ENCODE data around the gene C17orf58. TPM values are rescaled to one million over a fixed set of nuclear protein-coding genes. Genes with fewer than 3 reads are reported as not detected.
A peak's percentile ranks its signal among the peaks of the same experiment; 100 is the strongest.

C17orf58 gene
- total and polyA plus RNA-seq, 9 of the 15 experiments (the other 6 are each of a cell fraction or from before 2014, with no cell fraction given), result 8.6 to 37.4 (median 27.6) TPM

GRCh38 chr17:67992548-67993152 is 3.6 kb downstream of the C17orf58 start:
- no peaks in the 10 kb centered on the region for H3K9me1 ChIP-seq (ENCODE audit: control insufficient read depth, insufficient read depth, low read length)
- in situ Hi-C loops (cut with MboI), result no loop called here
- peaks cover 21% of the 10 kb centered on the region for H3K79me2 ChIP-seq (ENCODE audit: control insufficient read depth, insufficient read depth, low read length)
- H3K27me3 ChIP-seq (ENCODE audit: control insufficient read depth in 2 of 2, insufficient read depth in 2 of 2, low read length in 2 of 2), result no peaks in the 10 kb centered on the region
- H3K4me1 ChIP-seq (replicated peaks in 1 of 2; ENCODE audit: control insufficient read depth in 2 of 2, insufficient read depth in 2 of 2, low read length in 2 of 2), result peaks cover 20 to 25% of the 10 kb centered on the region in 2 experiments
- H2AFZ ChIP-seq (ENCODE audit: low read depth, low read length), result peak overlapping the region; percentile 90
- no peaks in the 10 kb centered on the region for H4K20me1 ChIP-seq (replicated peaks; ENCODE audit: control insufficient read depth, insufficient read depth, low read length)
- FAIRE-seq (peak; percentile 26), ATAC-seq (no peak; the same call in 1 of the 3 replicates), DNase-seq (ENCODE audit: extremely low read depth in 1 of 4, low spot score in 3 of 4) (peak in 1 of 4 experiments; percentile 28)
- H3K4me2 ChIP-seq (ENCODE audit: insufficient read depth, low read length), result peak overlapping the region; percentile 90
- CTCF ChIA-PET (ENCODE audit: low intra/inter-chr PET ratio), result no interaction called here
- peak overlapping the region; percentile 71 to 98 for H3K9ac ChIP-seq (ENCODE audit: insufficient read depth in 1 of 2, low read depth in 2 of 2, low read length in 2 of 2)
- BruUV-seq (replicated peaks), result TSS peak; percentile 71
- peak overlapping the region; percentile 94 for H3K27ac ChIP-seq (ENCODE audit: extremely low read depth, low read depth, low read length)
- H3K4me3 ChIP-seq, result peak overlapping the region; percentile 92
- under 1% methylated on average over 18 of the region's 18 CpGs for WGBS (ENCODE audit: insufficient coverage, low coverage, missing lambda C conversion rate)
- no peaks in the 10 kb centered on the region for H3K9me3 ChIP-seq (replicated peaks; ENCODE audit: control insufficient read depth, insufficient read depth, low read depth, low read length)
- intact Hi-C loops (cut with micrococcal nuclease), result no loop called here
- H3K36me3 ChIP-seq (ENCODE audit: control insufficient read depth, insufficient read depth, low read length), result peaks cover 5% of the 10 kb centered on the region; the same call in 1 of the 3 replicates
- POLR2A ChIA-PET, result interaction anchor here (1.0 to 1.4 kb wide), 4 partner anchors 9 to 44 kb away, joined by 3 to 4 read pairs (median 3); no protein-coding TSS in a partner anchor
- no peak for TF ChIP-seq ATF1 (CRISPR knock-in tag; IDR thresholded peaks at IDR 0.05)
- TF ChIP-seq ATF1 (tag; IDR thresholded peaks at IDR 0.05), result 0 out of 2 replicates have a peak, but pooled peaks have one; percentile 28
- 0 out of 2 replicates have a peak, but pooled peaks have one; percentile 20 for TF ChIP-seq MIER1 (IDR thresholded peaks at IDR 0.05; ENCODE audit: low read depth)
- no peak for TF ChIP-seq ATF3 (IDR thresholded peaks at IDR 0.05)
- no peak for TF ChIP-seq ATF3 (CRISPR knock-in tag; conservative IDR thresholded peaks at IDR 0.05)
- TF ChIP-seq ZNF384 (IDR thresholded peaks at IDR 0.05; ENCODE audit: low read depth, low read length), result peak; percentile 44; the same call in 1 of the 2 replicates
- 0 out of 2 replicates have a peak, but pooled peaks have one; percentile 3 for TF ChIP-seq CREM (IDR thresholded peaks at IDR 0.05; ENCODE audit: low read depth)
- TF ChIP-seq EP400 (IDR thresholded peaks at IDR 0.05), result peak; percentile 34; the same call in 1 of the 2 replicates
- no peak for TF ChIP-seq KDM2B (CRISPR knock-in tag; IDR thresholded peaks at IDR 0.05)
- TF ChIP-seq, protein P1, sequence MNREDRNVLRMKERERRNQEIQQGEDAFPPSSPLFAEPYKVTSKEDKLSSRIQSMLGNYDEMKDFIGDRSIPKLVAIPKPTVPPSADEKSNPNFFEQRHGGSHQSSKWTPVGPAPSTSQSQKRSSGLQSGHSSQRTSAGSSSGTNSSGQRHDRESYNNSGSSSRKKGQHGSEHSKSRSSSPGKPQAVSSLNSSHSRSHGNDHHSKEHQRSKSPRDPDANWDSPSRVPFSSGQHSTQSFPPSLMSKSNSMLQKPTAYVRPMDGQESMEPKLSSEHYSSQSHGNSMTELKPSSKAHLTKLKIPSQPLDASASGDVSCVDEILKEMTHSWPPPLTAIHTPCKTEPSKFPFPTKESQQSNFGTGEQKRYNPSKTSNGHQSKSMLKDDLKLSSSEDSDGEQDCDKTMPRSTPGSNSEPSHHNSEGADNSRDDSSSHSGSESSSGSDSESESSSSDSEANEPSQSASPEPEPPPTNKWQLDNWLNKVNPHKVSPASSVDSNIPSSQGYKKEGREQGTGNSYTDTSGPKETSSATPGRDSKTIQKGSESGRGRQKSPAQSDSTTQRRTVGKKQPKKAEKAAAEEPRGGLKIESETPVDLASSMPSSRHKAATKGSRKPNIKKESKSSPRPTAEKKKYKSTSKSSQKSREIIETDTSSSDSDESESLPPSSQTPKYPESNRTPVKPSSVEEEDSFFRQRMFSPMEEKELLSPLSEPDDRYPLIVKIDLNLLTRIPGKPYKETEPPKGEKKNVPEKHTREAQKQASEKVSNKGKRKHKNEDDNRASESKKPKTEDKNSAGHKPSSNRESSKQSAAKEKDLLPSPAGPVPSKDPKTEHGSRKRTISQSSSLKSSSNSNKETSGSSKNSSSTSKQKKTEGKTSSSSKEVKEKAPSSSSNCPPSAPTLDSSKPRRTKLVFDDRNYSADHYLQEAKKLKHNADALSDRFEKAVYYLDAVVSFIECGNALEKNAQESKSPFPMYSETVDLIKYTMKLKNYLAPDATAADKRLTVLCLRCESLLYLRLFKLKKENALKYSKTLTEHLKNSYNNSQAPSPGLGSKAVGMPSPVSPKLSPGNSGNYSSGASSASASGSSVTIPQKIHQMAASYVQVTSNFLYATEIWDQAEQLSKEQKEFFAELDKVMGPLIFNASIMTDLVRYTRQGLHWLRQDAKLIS (CRISPR knock-in tag; IDR thresholded peaks at IDR 0.05), result 0 out of 2 replicates have a peak, but pooled peaks have one; percentile 40
- TF ChIP-seq WHSC1 (IDR thresholded peaks at IDR 0.05; ENCODE audit: low read length), result no peak
- no peak for TF ChIP-seq DMBX1 (CRISPR knock-in tag; IDR thresholded peaks at IDR 0.05; ENCODE audit: borderline replicate concordance)
- TF ChIP-seq, protein P2, sequence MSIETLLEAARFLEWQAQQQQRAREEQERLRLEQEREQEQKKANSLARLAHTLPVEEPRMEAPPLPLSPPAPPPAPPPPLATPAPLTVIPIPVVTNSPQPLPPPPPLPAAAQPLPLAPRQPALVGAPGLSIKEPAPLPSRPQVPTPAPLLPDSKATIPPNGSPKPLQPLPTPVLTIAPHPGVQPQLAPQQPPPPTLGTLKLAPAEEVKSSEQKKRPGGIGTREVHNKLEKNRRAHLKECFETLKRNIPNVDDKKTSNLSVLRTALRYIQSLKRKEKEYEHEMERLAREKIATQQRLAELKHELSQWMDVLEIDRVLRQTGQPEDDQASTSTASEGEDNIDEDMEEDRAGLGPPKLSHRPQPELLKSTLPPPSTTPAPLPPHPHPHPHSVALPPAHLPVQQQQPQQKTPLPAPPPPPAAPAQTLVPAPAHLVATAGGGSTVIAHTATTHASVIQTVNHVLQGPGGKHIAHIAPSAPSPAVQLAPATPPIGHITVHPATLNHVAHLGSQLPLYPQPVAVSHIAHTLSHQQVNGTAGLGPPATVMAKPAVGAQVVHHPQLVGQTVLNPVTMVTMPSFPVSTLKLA (conservative IDR thresholded peaks at IDR 0.05), result peak in 1 of 2 experiments; percentile 31; a peak in 1 of 4 replicates
- TF ChIP-seq ZNF133 (CRISPR knock-in tag; IDR thresholded peaks at IDR 0.05), result no peak
- no peak for TF ChIP-seq FOXM1 (IDR thresholded peaks at IDR 0.05; ENCODE audit: low read depth)
- TF ChIP-seq FOXM1 (CRISPR knock-in tag; IDR thresholded peaks at IDR 0.05; ENCODE audit: low read depth), result no peak
